Pancreas (tissue), 10 donors: ENCODE data around the gene CSMD2. TPM values are rescaled to one million over a fixed set of nuclear protein-coding genes. Genes with fewer than 3 reads are reported as not detected.

Experiments
- ATAC-seq, 4 donors: fragments of 200-7000 bp; cut with Tn5 transposase; one replicate each; pipeline versions ENCODE4 v1.8.0 to v1.9.1; 2020; ENCODE audit warnings: mild to moderate bottlenecking in 4 of 4, moderate library complexity in 4 of 4
- DNase-seq, 6 donors: peaks; one replicate each; pipeline ENCODE4 v3.0.0-alpha.2; 2020
- FAIRE-seq: peaks from 2 replicates; lab custom pipeline; 2012; peaks lifted over from hg19 to GRCh38; lab: Jason Lieb, UNC
- H3K27ac ChIP-seq, 4 donors: fragments of 200-600 bp; sonication (generic); 1 replicate in 3 of 4; 2 replicates in 1 of 4; pipeline versions ENCODE4 v1.5.0 to v1.8.0; 2020
- H3K27me3 ChIP-seq, 4 donors: fragments of 200-600 bp; one replicate each; pipeline ENCODE4 v1.8.0; 2021
- H3K36me3 ChIP-seq, 3 donors: fragments of 200-600 bp; sonication (generic) in 1 of 3; one replicate each; pipeline versions ENCODE4 v1.5.0 to v1.8.0; 2020 to 2021
- H3K4me1 ChIP-seq, 3 donors: fragments of 200-600 bp; one replicate each; pipeline ENCODE4 v1.8.0; 2021
- H3K4me3 ChIP-seq, 4 donors: fragments of 200-600 bp; sonication (generic) in 2 of 4; one replicate each; pipeline versions ENCODE4 v1.5.0 to v1.8.0; 2020 to 2021
- H3K9me3 ChIP-seq, 4 donors: fragments of 200-600 bp; one replicate each; pipeline ENCODE4 v1.8.0; 2021
- CTCF ChIP-seq, 4 donors: fragments of 200-600 bp; sonication (generic) in 3 of 4; IDR thresholded peaks; one replicate each; pipeline versions ENCODE4 v1.5.0 to v1.8.0; 2021; ENCODE audit warnings: antibody characterized with exemption in 4 of 4
- WGBS, 2 donors: extraction: QIAGEN DNeasy Blood & Tissue Kit; methylation state at CpG; one replicate each; pipeline ENCODE4 v1.1.7; 2013; 5-methylcytosine and 5-hydroxymethylcytosine counted together
- intact Hi-C, 3 donors: fragments of 100-400 bp; cut with DNase I; formaldehyde crosslinking; loops; one replicate each; pipeline versions ENCODE4 v1.11.1 to v1.14.2; 2022
- polyA plus RNA-seq, 2 donors: library from polyadenylated mRNA; stranded (reverse); fragments of 200-250 nt; gene quantifications; one replicate each; pipeline ENCODE4 v1.2.3, GENCODE V29; 2013
- total RNA-seq, 6 donors: library from RNA; stranded (reverse); fragmentation: NEBNext Ultra II Directional in 4 of 6; extraction: Animal tissue kit (Norgen Biotek cat#: 25700) in 4 of 6; gene quantifications; one replicate each; pipeline versions ENCODE4 v1.2.1 to v1.2.4, GENCODE V29; 2021 to 2023
- donor health status: healthy with polysubstance abuse.
- donor health status: DM: no; HTN: no; CAD: no; lungs with moderate emphysema.
- donor health status: DM: no; HTN: no; CAD: no.
- donor health status: control.
- donor health status: control.
- donor health status: Bipolar disorder and iron deficiency.
- donor health status: DM: yes; HTN: yes; CAD: no.
- donor health status: DM: no; HTN: no; CAD: no.
- donor health status: DM: no; HTN: no; CAD: no.
- donor health status: DM: yes; HTN: yes; CAD: no.

CSMD2 gene
- total and polyA plus RNA-seq, 8 donors: 0.04 to 2.0 (median 0.36) TPM

- Histone ChIP-seq H3K36me3 (no peaks in the 10 kb centered on the region), H3K27me3 (no peaks in the 10 kb centered on the region), H3K9me3 (no peaks in the 10 kb centered on the region), H3K27ac (no peak overlapping the region), H3K4me3 (no peak overlapping the region), H3K4me1 (no peaks in the 10 kb centered on the region)
- no peak for TF ChIP-seq CTCF (IDR thresholded peaks at IDR 0.05)
- 47 to 52% methylated on average over 5 to 6 of the region's 6 CpGs for WGBS, 2 donors
- DNase-seq: no peak
- intact Hi-C loops: no loop called here
- ATAC-seq: no peak
- FAIRE-seq: no peak
These were observed 342.6 kb downstream of the CSMD2 start for GRCh38 chr1:33822396-33822795.

GRCh38 chr1:33821291-33821690 lies 343.7 kb downstream of the CSMD2 start:
- Histone ChIP-seq H3K27ac (no peak overlapping the region), H3K4me3 (no peak overlapping the region), H3K4me1 (no peaks in the 10 kb centered on the region), H3K9me3 (no peaks in the 10 kb centered on the region), H3K27me3 (no peaks in the 10 kb centered on the region), H3K36me3 (no peaks in the 10 kb centered on the region)
- FAIRE-seq (no peak), ATAC-seq (no peak), DNase-seq (no peak)
- intact Hi-C loops: no loop called here
- no peak for TF ChIP-seq CTCF (IDR thresholded peaks at IDR 0.05)
- WGBS, 2 donors: 78 to 90% methylated on average over 6 of the region's 6 CpGs

GRCh38 chr1:33820804-33821203 lies 344.2 kb downstream of the CSMD2 start:
- 58 to 68% methylated on average over 5 of the region's 5 CpGs for WGBS, 2 donors
- intact Hi-C loops: no loop called here
- H3K36me3 ChIP-seq: no peaks in the 10 kb centered on the region

GRCh38 chr1:33819913-33820311 lies 345.1 kb downstream of the CSMD2 start:
- Histone ChIP-seq H3K27me3 (no peaks in the 10 kb centered on the region), H3K4me3 (no peak overlapping the region), H3K27ac (no peak overlapping the region), H3K4me1 (no peaks in the 10 kb centered on the region), H3K9me3 (no peaks in the 10 kb centered on the region), H3K36me3 (no peaks in the 10 kb centered on the region)
- no peak for DNase-seq
- no peak for FAIRE-seq
- intact Hi-C loops: no loop called here
- 63 to 73% methylated on average over 7 of the region's 7 CpGs for WGBS, 2 donors
- TF ChIP-seq CTCF (IDR thresholded peaks at IDR 0.05): no peak
- ATAC-seq: no peak

More at GRCh38 chr1:33820804-33821203, 344.2 kb downstream of the CSMD2 start:
- H3K4me1 ChIP-seq: no peaks in the 10 kb centered on the region
- no peak overlapping the region for H3K4me3 ChIP-seq
- DNase-seq: no peak
- no peak for TF ChIP-seq CTCF (IDR thresholded peaks at IDR 0.05)
- no peak overlapping the region for H3K27ac ChIP-seq
- no peak for ATAC-seq
- H3K27me3 ChIP-seq: no peaks in the 10 kb centered on the region
- no peak for FAIRE-seq
- H3K9me3 ChIP-seq: no peaks in the 10 kb centered on the region

- no peak for FAIRE-seq
These were observed 345.6 kb downstream of the CSMD2 start for GRCh38 chr1:33819290-33819912.

More at GRCh38 chr1:33819290-33819912, 345.6 kb downstream of the CSMD2 start:
- Histone ChIP-seq H3K9me3 (no peaks in the 10 kb centered on the region), H3K27me3 (no peaks in the 10 kb centered on the region), H3K27ac (no peak overlapping the region), H3K4me1 (no peaks in the 10 kb centered on the region), H3K4me3 (no peak overlapping the region), H3K36me3 (no peaks in the 10 kb centered on the region)
- DNase-seq: no peak
- WGBS, 2 donors: 76 to 79% methylated on average over 10 of the region's 10 CpGs
- intact Hi-C loops: no loop called here
- no peak for ATAC-seq
- TF ChIP-seq CTCF (IDR thresholded peaks at IDR 0.05): no peak
